Cardiac fibroblast (primary cell): Measurements from ENCODE around the gene BBS7.

ENCODE experiments used
- DNase-seq, 2 donors: peaks; one replicate each; pipeline versions ENCODE4 v3.0.0 to v3.0.0-alpha.2; 2010; ENCODE audit warnings: low read depth in 2 of 2
- H3K4me3 ChIP-seq, 2 donors: replicated peaks in 1 of 2; 1 replicate in 1 of 2; 2 replicates in 1 of 2; pipeline ENCODE4 v1.5.1; 2011; ENCODE audit warnings: low read depth in 2 of 2, low read length in 2 of 2, mild to moderate bottlenecking in 2 of 2, moderate library complexity in 1 of 2
- CTCF ChIP-seq: IDR thresholded peaks from one replicate; pipeline ENCODE4 v1.5.1; 2011; ENCODE audit warnings: low read depth, mild to moderate bottlenecking, low read length, inconsistent platforms

BBS7 gene

GRCh38 chr4:121789455-121789854 lies 80.8 kb downstream of the BBS7 start:
- no peak for TF ChIP-seq CTCF
- DNase-seq = no peak
- H3K4me3 ChIP-seq = no peak overlapping the region

- no peak overlapping the region for H3K4me3 ChIP-seq
- no peak for DNase-seq
- no peak for TF ChIP-seq CTCF
These were observed 81.4 kb downstream of the BBS7 start for GRCh38 chr4:121788896-121789295.

- H3K4me3 ChIP-seq = no peak overlapping the region
- no peak for DNase-seq
- no peak for TF ChIP-seq CTCF
These were observed 84.1 kb downstream of the BBS7 start for GRCh38 chr4:121786221-121786620.

GRCh38 chr4:121785479-121785878 lies 84.8 kb downstream of the BBS7 start:
- DNase-seq = peak; percentile 68 to 87
- H3K4me3 ChIP-seq = no peak overlapping the region
- no peak for TF ChIP-seq CTCF

GRCh38 chr4:121784975-121785374 lies 85.3 kb downstream of the BBS7 start:
- no peak for TF ChIP-seq CTCF
- no peak overlapping the region for H3K4me3 ChIP-seq
- peak; percentile 98 to 99 for DNase-seq

- H3K4me3 ChIP-seq = no peak overlapping the region
- peak in 1 of 2 donors; percentile 38 for DNase-seq
- TF ChIP-seq CTCF = no peak
These were observed 85.9 kb downstream of the BBS7 start for GRCh38 chr4:121784401-121784800.

- no peak for TF ChIP-seq CTCF
- no peak for DNase-seq
- H3K4me3 ChIP-seq = no peak overlapping the region
These were observed 87.1 kb downstream of the BBS7 start for GRCh38 chr4:121783210-121783609.
